Epithelial cell of proximal tubule (primary cell): ENCODE measurements around the gene ARHGAP40. TPM values are rescaled to one million over a fixed set of nuclear protein-coding genes. Genes with fewer than 3 reads are reported as not detected.
A peak's percentile ranks its signal among the peaks of the same experiment; 100 is the strongest.

Experiments used
- DNase-seq: peaks from one replicate; pipeline ENCODE4 v3.0.0-alpha.2; 2011; ENCODE audit warnings: low read depth
- H3K4me3 ChIP-seq: 2 replicates; pipeline ENCODE4 v1.5.1; 2011; ENCODE audit warnings: low read depth, mild to moderate bottlenecking, low read length
- CTCF ChIP-seq: conservative IDR thresholded peaks from 2 replicates; pipeline ENCODE4 v1.5.1; 2012; ENCODE audit warnings: low read depth, mild to moderate bottlenecking, low read length
- total RNA-seq: library from RNA; depleted of rRNA; stranded (reverse); fragments of >200 nt; gene quantifications from 2 replicates; pipeline ENCODE4 v1.2.3, GENCODE V29; 2015

ARHGAP40 gene
- total RNA-seq, 1 donor from 2014 or later = 5.6 TPM

- DNase-seq = no peak
- no peak overlapping the region for H3K4me3 ChIP-seq
- TF ChIP-seq CTCF = no peak
These were observed 2.2 kb upstream of the ARHGAP40 start for GRCh38 chr20:38599410-38599882.

GRCh38 chr20:38600057-38600456 lies 1.6 kb upstream of the ARHGAP40 start:
- TF ChIP-seq CTCF = no peak

DNA sequence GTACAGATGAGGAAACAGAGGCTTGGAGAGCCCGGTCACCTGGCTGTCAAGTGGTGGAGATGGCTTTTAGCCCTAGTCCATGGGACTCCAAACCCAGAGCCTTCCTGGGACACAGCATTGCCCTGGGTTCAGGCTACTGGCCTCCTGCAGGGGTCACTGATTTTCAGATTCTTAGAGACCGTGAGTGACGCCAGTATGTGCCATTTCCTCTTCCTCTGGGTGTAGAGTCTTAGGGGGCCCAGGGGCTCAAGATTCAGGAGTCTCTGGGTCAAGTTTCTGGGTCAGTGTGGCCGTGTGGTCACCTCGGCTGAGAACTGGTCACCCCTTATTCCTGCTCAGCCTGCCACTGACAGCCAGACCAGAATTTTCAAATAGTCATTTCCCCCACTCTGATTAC lies 574 bp downstream of the ARHGAP40 start:
- no peak for DNase-seq
- peak overlapping the region; percentile 66 for H3K4me3 ChIP-seq
- TF ChIP-seq CTCF = no peak

More at GRCh38 chr20:38600057-38600456, 1.6 kb upstream of the ARHGAP40 start:
- H3K4me3 ChIP-seq = no peak overlapping the region
- no peak for DNase-seq

DNA sequence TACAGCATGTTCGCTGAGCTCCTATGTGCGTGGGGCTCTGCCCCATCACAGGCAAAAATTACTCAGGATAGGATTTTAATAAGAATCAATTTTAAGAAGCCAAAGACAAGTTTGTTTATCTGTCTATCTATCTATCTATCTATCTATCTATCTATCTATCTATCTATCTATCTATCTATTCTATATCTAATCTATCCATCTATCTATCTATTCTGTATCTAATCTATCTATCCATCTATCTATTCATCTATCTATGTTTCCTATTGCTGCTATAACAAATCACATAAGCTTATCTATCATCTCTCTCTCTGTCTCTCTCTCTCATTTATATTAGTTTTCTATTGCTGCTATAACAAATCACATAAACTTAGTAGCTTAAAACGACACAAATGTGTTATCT lies 1.7 kb downstream of the ARHGAP40 start:
- no peak for TF ChIP-seq CTCF
- H3K4me3 ChIP-seq = peak overlapping the region; percentile 66
- DNase-seq = no peak

DNA sequence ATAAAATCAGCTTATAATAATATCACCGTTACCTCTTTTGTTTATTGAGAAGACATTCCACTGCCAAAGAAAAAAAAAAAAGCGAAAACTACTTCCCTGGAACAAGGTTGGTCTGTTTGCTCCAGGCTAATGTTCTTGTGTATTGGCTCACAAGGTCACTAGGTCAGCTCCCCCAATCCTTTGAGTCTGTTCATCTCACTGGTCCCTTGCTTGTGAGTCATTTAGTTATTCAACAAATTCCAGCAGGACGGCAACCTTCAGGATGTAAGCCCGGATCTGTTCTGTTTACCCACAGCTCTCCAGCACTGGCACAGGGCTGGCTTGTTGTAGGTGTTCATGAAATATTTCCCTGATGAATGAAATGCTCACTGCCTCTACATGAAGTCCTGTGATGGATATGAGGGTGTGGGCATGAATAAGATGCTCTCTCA lies 3.3 kb downstream of the ARHGAP40 start:
- H3K4me3 ChIP-seq = no peak overlapping the region
- DNase-seq = peak; percentile 96
- TF ChIP-seq CTCF = no peak

- no peak for DNase-seq
- H3K4me3 ChIP-seq = no peak overlapping the region
- TF ChIP-seq CTCF = no peak
These were observed 5.7 kb downstream of the ARHGAP40 start for GRCh38 chr20:38607351-38607750.

- DNase-seq = no peak
- no peak for TF ChIP-seq CTCF
- H3K4me3 ChIP-seq = no peak overlapping the region
These were observed 6.6 kb downstream of the ARHGAP40 start for GRCh38 chr20:38608188-38608587.
